NOMO-1 treated with dmso at 0.1 percent for 144 hours (cell line): Measurements from ENCODE around the gene KIAA1671.

Experiments used
- DNase-seq: peaks from one replicate; lab custom pipeline; 2025; ENCODE audit not compliant: unreplicated experiment; lab: John Stamatoyannopoulos, UW

KIAA1671 gene

GRCh38 chr22:25109878-25110595 is 157.5 kb downstream of the KIAA1671 start:
- DNase-seq, result no peak

GRCh38 chr22:25110596-25110845 is 158.0 kb downstream of the KIAA1671 start:
- DNase-seq, result no peak

- DNase-seq, result peak; percentile 56
These were observed 158.5 kb downstream of the KIAA1671 start for GRCh38 chr22:25110846-25111578.

DNA sequence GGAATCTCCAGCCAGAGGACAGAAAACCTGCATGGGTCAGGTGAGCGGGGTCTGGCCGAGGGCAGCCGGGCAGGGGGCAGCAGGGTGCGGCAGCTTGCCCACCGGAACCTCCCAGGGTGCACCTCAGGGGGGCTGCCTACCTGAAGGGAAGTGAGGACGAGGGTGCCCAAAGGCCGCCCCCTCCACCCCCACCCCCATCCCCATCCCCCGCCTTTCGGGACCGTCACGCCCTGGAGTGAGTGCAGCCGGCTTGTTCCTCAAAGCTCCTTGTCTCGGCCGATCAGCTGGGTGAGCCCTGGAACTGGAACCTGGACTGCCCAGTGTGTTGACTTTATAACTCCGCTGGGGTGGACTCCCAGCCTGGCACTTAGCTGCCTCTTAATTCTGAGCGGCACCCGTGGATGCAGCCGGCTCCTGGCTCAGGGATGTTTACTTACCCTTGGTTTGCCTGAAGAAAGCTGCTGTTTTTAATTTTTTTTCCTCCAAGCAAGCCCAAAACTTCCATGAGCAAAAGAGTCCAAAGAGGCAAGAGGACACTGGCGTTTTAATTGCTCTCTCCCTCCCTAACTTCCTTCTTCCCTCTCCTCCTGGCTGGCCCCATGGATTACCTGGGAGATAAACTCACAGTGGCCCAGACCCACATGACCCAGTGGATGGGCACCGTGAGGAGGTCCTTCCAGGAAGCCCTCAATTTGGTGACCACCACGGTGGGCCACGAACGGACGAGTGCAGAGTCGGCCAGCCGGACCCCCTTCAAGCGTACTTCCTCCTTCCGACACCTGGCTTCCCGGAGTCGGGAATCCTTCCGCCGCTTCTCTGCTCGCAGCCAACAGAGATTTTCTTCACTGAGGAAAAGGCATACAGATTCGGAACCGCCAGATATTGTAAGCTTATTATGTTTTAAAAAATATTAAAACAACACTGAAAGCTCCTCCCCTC is 159.3 kb downstream of the KIAA1671 start:
- DNase-seq, result no peak

DNA sequence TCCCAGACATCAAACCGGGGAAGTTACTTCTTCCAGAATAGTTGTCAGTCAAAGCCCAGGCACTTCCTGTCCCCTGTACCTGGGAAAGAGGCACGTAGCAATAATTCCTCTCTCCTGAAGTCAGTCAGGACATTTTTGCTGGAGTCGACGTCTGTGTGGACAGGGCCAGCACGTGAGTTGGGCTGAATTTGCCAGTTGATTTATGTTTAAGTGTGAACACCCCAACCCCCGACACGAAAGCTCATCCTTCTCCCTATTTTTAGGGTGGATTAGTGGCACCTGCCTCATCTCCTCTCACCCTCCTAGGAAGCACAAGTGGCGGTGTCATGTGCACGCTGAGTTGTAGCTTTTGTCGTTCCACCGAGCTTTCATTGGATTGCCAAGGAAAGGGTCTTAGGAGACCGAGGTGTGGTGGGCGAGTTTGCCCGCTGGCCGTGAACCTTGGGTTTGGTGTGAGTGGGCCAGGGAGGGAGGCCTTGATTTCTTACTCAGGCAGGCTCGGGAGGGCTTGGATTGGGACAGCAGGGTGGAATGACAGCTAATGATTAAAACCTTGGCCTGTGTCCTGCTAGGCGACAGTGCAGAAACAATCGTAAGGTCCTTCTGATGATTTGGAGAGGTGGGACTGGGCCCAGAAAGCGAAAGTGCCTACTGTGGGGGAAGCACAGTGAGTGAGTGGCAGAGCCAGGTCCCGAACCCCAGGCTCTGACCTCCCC is 160.2 kb downstream of the KIAA1671 start:
- no peak for DNase-seq

DNA sequence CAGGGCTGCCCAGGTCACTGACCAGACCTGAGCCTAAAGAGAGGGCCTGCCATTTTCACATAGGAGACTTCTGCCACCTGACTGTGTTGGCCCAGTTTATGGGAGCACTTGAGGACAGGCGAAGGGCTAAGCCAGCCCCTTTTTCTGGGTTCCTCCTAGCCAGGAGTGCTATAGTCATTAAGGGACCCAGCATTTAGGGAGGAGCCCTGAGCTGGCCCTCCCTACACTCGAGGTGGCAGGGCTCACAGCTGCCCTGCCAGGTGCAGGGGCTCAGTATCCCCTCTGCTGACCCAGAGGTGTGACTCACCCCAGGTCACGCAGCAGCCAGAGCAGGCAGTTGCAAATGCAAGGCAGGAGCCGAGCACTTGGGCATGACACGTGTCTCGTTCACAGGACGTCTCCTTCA is 160.8 kb downstream of the KIAA1671 start:
- no peak for DNase-seq

DNA sequence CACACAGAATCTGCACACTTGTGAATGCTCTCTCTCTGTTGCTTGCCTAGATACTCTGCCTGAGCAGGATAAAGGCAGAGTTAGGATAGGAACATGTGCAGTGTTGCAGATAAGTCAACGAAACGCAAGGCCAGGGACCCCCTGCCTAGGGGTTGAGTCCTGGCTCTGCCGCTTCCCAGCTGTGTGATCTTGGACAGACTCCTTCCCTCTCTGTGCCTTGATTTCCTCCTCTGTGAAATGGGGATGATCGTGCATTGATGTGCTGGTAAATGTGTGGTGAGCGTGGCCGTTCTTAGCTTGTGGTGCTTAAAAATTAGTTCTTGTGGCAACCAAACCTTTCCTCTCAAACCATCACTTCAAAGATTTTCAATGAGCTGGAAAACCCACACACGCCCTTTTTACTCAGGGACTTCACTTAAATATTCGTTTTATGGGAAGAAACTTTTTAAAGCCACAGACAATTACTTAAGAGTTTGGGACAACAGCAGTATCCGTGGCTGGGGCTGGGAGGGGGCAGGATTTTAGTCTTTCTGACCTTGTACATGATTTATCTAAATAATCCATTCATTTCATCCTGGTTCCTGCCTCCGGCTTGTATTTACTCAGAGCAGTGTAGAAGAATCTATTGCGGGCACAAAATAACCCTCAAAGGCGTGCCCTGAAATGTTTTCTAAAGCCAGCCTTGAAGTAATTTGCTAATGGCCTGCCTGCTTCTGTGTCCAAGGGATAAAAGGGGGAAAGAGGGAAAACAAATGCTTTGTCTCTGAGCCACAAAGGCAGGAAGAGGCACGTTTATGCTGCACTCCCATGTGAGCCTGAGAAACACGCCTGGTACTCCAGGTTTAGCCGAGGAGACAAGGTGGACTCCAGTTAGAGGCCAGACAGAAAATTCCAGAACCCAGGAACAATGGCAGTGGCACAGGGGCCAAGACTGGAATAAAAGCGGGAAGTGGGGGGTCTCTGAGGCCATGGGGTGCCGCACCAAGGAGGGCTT is 162.2 kb downstream of the KIAA1671 start:
- no peak for DNase-seq

DNA sequence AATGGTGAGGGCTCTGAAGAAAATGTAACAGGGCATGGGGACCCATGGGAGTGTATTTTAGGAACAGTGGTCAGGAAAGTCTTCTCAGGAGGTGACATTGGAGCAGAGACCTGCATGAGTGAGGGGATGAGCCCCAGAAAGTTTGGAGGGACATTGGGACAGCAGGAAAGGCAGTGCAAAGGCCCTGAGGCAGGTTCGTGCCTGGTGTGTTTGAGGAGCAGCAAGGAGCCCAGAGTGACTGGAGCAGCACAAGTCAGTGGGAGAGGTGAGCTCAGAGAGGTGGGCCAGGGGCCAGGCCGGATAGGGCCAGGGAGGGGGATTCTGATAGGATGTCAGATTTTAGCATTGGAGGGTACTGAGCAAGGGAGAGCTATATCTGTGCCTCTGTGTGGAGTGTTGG is 167.1 kb downstream of the KIAA1671 start:
- DNase-seq, result no peak

GRCh38 chr22:25120093-25120561 is 167.6 kb downstream of the KIAA1671 start:
- DNase-seq, result no peak

DNA sequence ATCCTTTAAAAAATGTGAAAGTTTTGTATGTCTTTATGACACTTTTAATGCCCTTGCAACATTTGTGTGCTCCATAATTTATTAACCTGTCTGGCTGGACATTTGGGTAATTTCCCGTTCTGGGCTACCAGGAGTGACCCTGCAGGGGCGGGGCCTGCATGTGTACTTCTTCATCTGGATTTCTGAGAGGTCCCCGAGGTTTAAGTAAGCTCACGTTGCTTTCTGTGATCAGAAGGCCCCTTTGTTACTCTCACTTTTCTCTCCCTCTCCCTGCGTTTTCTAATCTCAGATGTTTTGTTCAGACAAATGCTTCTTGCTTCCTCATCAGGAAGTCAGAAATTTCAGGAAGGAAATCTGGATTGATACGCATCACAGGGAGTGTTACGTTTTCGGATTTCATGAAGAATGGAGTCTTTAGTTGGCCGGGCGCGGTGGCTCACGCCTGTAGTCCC is 168.3 kb downstream of the KIAA1671 start:
- peak; percentile 5 for DNase-seq

GRCh38 chr22:25122136-25122764 is 169.7 kb downstream of the KIAA1671 start:
- no peak for DNase-seq

DNA sequence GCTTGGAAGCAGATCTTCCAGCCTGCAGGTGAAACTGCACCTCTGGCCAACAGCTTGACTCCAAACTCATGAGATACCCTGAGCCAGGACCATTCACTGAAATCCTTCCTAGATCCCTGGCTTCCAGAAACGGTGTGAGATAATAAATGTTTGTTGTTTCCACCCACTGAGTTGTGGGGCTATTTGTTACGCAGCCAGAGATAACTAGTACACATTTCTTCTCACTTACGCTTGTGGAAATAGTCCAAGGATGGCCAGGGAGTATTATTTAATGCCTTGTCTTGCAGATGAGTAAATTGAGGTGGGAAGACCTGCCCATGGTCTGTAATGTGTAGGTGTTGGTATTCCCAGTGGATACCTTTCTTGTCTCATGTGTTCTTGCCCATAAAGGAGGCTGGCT is 171.2 kb downstream of the KIAA1671 start:
- DNase-seq, result no peak

GRCh38 chr22:25125693-25126357 is 173.3 kb downstream of the KIAA1671 start:
- DNase-seq, result no peak

DNA sequence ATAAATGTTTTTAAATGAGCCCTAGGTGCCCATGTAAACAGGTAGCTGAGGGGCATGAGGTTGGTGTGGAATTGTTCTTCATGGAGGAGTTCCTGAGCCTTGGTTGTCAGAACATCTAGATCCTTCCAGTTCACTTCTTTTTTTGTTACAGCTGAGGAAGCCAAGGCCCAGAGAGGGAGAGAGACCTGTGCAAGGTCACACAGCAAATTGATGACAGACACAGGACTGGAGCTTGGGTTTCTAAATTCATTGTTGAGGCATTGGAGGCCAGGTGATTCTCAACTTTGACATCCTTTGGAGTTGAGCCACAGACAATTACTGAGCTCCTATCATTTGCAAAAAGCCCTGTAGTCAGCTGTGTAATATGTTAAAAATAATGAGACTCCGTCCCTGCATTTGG is 174.0 kb downstream of the KIAA1671 start:
- DNase-seq, result no peak

DNA sequence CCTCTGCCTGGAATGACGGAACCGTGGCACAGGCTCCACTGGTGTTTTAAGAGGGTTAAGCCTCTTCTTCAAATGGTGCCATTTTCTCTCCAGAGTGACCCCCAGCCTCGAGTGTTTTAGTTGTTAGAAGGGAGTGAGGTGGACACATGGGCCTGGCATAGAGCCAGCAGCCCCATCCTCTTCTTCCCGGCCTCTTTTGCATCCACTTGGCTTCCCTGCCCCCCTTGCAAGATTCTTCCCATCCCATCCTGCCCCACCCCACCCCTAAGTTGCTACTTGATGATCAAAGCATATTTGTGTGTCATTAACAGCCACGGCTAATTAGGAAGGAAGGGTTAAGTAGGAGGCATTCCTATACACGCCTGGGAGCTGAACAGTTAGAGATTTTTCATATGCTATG is 174.8 kb downstream of the KIAA1671 start:
- no peak for DNase-seq

DNA sequence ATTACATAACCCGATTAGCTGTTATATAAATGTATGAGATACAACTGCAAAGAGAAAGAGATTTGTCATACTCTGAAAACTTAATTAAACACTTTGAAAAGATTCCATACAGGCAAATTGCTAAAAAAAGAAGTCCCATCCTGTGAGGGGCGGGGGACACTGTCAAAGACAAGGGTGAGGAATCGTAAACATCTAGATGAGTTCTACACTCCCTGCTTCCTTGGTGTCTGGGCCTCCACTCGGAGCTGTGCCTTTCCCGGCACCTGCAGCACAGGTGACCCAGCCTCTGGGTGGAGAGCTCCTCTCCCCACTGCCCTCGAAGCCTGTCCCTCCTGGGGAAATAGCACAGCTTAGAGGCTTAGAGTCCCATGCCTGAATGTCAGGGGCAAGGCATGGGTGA is 177.9 kb downstream of the KIAA1671 start:
- DNase-seq, result no peak

DNA sequence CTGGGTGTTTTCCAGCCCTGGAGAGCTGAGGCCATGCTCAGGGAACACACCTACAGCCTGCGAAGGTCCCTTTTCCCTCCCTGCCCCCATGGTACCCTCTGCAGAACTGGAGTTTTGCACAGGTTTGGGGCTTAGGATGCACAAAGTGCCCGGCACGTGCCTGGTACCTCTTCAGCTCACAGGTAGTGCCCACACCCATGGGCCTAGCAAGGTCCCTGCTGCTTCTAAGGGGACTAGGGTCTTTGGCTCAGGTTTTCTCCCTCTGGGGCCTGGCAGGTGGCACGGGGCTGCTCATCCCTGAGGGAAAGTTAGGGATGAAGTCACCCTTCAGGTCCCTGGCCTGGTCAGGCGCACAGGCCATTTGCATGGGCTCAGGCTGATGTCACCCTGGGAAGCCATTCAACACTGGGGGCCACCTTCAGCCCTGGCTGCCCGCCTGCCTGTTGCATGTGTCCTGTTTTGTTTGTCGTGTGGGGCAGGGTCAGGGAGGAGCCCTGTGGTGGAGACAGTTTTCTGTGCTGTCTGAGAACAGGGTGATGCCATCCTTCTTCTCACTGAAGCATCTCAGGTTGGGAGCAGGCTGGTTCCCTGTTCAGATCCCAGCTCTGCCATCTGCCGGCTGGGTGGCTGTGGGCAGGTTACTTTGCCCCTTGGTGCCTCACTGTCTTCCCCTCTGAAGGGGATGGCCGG is 178.8 kb downstream of the KIAA1671 start:
- no peak for DNase-seq

DNA sequence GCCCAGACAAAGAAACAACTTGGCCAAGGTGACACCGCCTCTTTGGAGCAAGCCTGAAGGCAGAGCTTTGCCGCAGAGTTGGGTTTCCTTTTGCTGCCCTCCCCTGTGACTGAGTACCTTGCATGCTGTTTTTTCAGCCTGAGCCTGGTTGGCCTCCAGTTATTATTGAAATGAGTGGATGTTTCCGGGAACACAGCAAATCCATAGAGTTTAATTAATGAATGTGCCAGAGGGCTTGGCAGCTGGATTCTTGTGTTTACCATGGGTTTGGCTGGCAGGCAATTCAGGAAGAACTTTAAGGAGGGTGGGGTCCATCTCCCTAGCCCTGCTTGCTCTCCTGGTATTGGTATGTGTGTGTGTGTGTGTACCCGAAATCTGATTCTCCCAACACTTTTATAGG is 181.5 kb downstream of the KIAA1671 start:
- DNase-seq, result no peak
